Measurements from ENCODE around the gene OSBPL1A. TPM values are rescaled to one million over a fixed set of nuclear protein-coding genes. Genes with fewer than 3 reads are reported as not detected.
"Not testable (repeated sequence)": the region's sequence is repeated elsewhere in the genome, so short reads cannot be mapped to it uniquely, and the experiment has no call there.

Gene OSBPL1A
- total RNA-seq, 1 donor from 2014 or later: 50.6 TPM

DNA sequence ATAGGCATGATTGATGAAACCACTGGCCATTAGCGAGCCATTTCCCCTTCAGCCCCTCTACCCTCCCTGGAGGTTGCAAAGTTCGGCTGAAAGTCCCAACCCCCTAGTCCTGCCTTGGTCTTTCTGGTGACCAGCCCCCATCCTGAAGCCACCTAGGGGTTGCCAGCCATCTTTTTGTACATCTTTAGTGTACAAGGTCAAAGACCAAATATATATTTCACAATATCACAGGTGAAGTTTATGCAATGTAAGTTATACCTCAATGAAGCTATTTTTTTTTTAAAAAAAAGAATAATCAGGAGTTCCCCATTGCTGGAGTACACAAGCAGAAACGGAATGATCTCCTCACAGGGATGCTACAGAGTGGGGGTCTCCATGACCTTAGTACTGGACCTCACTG lies 31.3 kb downstream of the OSBPL1A start:
- H3K4me1 ChIP-seq: no peaks in the 10 kb centered on the region
- H3K9me3 ChIP-seq: no peaks in the 10 kb centered on the region
- TF ChIP-seq, protein P1, sequence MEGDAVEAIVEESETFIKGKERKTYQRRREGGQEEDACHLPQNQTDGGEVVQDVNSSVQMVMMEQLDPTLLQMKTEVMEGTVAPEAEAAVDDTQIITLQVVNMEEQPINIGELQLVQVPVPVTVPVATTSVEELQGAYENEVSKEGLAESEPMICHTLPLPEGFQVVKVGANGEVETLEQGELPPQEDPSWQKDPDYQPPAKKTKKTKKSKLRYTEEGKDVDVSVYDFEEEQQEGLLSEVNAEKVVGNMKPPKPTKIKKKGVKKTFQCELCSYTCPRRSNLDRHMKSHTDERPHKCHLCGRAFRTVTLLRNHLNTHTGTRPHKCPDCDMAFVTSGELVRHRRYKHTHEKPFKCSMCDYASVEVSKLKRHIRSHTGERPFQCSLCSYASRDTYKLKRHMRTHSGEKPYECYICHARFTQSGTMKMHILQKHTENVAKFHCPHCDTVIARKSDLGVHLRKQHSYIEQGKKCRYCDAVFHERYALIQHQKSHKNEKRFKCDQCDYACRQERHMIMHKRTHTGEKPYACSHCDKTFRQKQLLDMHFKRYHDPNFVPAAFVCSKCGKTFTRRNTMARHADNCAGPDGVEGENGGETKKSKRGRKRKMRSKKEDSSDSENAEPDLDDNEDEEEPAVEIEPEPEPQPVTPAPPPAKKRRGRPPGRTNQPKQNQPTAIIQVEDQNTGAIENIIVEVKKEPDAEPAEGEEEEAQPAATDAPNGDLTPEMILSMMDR (IDR thresholded peaks at IDR 0.05): no peak
- intact Hi-C loops (cut with DNase I): no loop called here
- H3K27ac ChIP-seq: no peak overlapping the region
- DNase-seq: no peak
- H3K4me3 ChIP-seq: no peak overlapping the region
- no peak for ATAC-seq
- H3K36me3 ChIP-seq: peaks cover 4% of the 10 kb centered on the region
- no peaks in the 10 kb centered on the region for H3K27me3 ChIP-seq (ENCODE audit: low read depth)

DNA sequence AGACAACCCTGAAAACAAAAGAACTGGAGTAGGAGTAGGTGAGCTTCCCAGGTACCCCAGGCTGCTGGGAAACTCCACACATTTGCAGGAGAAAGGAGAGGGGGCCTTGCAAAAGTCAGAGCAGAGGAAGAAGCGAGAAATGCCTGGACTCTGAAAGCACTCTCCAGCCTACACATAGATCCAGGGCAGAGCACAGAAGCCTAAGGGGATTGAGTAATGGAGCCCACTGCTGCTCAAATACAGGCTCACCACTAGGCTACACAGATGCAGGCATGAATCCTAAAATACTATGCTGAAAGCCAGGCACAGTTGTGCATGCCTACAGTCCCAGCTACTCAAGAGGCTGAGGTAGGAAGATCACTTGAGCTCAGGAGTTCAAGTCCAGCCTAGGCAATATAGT lies 33.4 kb downstream of the OSBPL1A start:
- no peak overlapping the region for H3K4me3 ChIP-seq
- no peaks in the 10 kb centered on the region for H3K27me3 ChIP-seq (ENCODE audit: low read depth)
- intact Hi-C loops (cut with DNase I): no loop called here
- peaks cover 4% of the 10 kb centered on the region for H3K36me3 ChIP-seq
- no peak overlapping the region for H3K27ac ChIP-seq
- ATAC-seq: no peak
- TF ChIP-seq, protein P1 (IDR thresholded peaks at IDR 0.05): no peak
- DNase-seq: no peak
- no peaks in the 10 kb centered on the region for H3K9me3 ChIP-seq
- no peaks in the 10 kb centered on the region for H3K4me1 ChIP-seq

GRCh38 chr18:24362757-24363156 lies 34.9 kb downstream of the OSBPL1A start:
- no peak overlapping the region for H3K4me3 ChIP-seq
- TF ChIP-seq, protein P1 (IDR thresholded peaks at IDR 0.05): no peak
- no peaks in the 10 kb centered on the region for H3K9me3 ChIP-seq
- peaks cover 4% of the 10 kb centered on the region for H3K36me3 ChIP-seq
- ATAC-seq (no peak), DNase-seq (no peak)
- no peak overlapping the region for H3K27ac ChIP-seq
- H3K27me3 ChIP-seq (ENCODE audit: low read depth): no peaks in the 10 kb centered on the region
- intact Hi-C loops (cut with DNase I): no loop called here
- no peaks in the 10 kb centered on the region for H3K4me1 ChIP-seq

GRCh38 chr18:24359787-24360530 lies 37.7 kb downstream of the OSBPL1A start:
- not testable (repeated sequence) for DNase-seq; H3K27me3 ChIP-seq (ENCODE audit: low read depth); H3K4me1 ChIP-seq; H3K27ac ChIP-seq; H3K4me3 ChIP-seq; H3K36me3 ChIP-seq; H3K9me3 ChIP-seq
- intact Hi-C loops (cut with DNase I): loop anchor here (5.0 kb wide), 1 partner anchor 127 kb away; no protein-coding TSS in a partner anchor
- TF ChIP-seq, protein P1 (IDR thresholded peaks at IDR 0.05): peak; percentile 75
- ATAC-seq: peak; percentile 82 to 85

DNA sequence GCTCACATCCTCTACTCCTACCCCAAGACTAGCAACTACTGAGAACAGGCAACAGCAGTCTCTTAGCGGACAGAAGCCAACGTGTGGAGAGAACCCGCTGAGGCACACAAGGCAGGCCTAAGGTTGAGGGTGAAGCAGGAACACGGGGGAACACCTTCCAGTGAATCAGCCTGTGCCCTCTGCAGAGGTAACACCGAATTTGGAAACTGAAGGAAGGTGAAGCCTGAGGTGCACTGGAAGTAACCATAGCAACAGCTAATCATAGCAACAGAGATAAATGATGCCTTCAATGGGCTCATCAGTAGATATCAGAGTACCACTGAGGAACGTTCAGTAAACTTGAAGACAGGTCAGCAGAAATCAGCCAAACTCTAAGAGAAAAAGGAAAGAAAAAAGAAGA lies 43.3 kb downstream of the OSBPL1A start:
- DNase-seq: no peak
- Histone ChIP-seq H3K4me3 (no peak overlapping the region), H3K9me3 (no peaks in the 10 kb centered on the region), H3K4me1 (no peaks in the 10 kb centered on the region), H3K27me3 (ENCODE audit: low read depth) (no peaks in the 10 kb centered on the region), H3K27ac (no peak overlapping the region), H3K36me3 (no peaks in the 10 kb centered on the region)
- intact Hi-C loops (cut with DNase I): no loop called here
- TF ChIP-seq, protein P1 (IDR thresholded peaks at IDR 0.05): no peak
- no peak for ATAC-seq
